ENCODE data around the gene ENPP1. TPM values are rescaled to one million over a fixed set of nuclear protein-coding genes. Genes with fewer than 3 reads are reported as not detected.

ENPP1 gene
- total RNA-seq, 1 donor from 2014 or later: 32.1 TPM

DNA sequence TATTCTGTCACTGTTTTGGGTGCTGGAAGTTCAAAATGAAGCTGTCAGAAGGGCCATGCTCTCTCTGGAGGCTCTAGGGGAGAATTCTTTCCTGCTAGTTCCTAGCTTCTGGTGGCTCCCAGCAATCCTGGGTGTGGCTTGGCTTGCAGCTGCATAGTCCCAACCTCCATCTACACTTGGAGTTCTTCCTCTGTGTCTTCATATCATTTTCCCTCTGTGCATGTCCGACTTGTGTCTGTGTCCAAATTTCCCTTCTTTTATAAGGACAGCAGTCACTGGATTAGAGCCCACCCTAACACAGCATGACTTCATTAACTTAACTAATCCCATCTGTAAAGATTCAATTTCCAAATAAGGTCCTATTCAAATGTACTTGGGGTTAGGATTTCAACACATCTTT lies 23.3 kb upstream of the ENPP1 start:
- no peak for DNase-seq (ENCODE audit: low spot score)

DNA sequence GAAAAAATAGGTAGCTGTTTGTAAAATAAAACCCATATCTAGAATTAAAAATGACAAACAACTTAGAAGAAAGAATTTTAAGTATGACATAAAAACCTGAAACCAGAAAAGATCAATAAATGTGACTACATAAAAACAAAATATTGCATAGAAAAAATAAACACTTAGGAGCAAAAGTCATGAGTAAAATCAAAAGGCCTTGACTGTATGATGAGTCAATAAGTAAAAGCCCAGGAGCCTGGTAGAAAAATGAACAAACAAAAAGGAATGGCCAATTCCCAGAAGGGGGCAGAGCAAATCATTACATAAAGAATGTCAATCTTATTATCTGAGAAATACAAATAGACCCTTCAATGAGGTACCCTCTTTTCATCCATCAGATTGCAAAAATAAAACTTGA lies 20.7 kb upstream of the ENPP1 start:
- no peak for DNase-seq (ENCODE audit: low spot score)

DNA sequence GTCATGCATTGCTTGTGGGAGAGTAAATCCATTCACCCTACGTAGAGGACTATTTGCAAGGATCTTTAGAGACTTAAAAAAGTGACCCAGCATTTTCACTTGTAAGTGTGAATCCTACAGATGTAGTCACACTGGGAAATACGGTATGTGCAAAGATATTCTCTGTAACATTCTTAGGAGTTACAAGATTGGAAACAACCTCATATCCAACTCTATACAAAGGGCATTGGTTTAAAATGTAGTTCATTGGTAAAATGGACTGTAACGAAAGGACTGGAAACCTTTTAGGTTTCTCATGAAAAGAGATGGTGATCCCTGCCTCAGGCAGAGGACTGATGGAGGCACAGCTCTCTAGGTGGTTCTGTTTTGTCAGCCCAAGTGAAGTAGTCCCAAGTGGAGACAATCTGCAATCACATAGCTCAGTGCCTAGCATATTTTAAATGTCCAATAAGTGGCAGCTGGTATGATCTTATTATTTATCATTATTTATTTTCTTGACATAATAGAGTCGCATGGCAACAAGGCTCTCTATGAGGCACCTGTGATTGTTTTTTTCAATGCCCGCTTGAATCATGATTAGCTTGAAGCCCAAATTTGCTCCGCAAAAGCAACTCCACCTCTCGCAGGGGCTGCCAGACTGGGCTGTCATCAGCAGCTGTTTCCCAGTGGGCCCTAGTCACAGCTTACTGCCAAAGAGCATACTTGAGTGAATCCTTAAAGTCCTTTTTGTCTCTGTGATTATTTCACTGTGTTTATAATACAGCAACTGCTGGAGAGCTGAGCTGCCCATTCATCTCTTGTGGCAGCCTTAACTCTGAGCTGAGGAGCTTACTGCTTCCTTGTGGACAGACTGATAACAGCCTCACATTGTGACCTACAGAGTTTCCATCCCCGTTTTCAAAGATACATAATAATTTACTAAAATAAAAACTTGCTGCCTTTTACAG lies 19.8 kb upstream of the ENPP1 start:
- no peak for DNase-seq (ENCODE audit: low spot score)

DNA sequence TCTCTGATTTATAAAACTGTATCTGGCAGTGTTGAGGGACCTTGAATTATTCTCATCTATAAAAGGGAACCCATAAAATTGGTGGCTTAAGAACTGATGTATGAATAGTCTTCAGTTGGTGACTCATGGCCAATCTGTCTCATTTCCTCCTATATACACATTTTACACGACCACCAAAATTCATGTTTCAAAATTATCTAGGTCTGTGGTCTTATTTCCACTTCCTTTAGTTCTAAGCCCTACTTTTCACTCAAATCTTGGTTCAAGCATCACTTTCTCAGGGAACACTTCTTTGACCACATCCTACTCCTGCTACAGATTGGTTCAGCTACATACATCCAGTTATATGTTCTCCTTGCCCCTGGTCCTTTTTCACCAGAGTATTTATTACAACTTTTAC lies 18.6 kb upstream of the ENPP1 start:
- no peak for DNase-seq (ENCODE audit: low spot score)

DNA sequence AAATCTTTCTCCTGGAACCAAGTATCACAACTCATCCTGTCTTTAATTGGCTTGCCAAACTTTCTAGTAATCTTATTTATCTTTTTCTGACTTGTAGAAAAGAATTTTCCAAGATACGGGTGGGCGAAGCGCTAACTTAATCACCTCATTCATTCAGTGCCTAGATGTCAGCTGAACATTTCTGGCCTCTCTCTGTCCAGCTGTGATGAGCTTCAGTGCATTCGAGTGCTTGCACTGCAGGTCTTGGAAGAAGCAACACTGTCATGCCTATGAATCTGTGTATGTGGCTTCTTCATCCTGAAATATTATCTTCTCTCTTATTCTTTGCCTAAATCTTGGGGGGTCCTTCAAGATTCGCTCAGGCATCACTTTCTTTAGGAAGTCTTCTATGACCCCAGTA lies 16.3 kb upstream of the ENPP1 start:
- no peak for DNase-seq (ENCODE audit: low spot score)

DNA sequence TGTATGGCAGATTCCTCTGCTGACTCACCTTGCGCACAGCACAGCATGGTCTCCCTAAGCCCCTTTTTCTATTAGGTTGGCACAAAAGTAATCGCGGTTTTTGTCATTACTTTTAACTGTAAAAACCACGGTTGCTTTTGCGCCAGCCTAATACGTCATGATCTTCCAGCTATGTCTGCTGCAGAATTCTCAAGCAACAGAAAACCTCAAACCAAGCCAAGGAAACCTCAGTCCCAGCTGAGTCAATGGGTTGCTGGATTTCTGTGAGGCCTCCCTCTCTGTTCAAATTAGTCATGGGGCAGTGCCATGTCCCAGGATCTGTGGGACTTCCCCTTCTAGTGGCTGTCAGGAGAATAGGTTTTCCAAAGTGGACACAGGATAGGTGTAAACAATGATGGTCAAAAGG lies 15.7 kb upstream of the ENPP1 start:
- no peak for DNase-seq (ENCODE audit: low spot score)

DNA sequence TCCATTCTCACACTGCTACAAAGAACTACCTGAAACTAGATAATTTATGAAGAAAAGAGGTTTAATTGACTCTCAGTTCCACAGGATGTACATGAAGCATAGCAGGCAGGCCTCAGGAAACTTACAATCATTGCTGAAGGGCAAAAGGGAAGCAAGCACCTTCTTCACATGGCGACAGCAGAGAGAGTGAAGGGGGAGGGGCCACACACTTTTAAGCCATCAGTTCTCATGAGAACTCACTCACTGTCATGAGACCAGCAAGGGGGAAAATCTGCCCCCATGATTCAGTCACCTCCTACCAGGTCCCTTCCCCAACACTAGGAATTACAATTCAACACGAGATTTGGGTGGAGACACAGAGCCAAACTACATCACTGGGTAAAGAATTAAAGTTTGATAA lies 12.5 kb upstream of the ENPP1 start:
- no peak for DNase-seq (ENCODE audit: low spot score)

DNA sequence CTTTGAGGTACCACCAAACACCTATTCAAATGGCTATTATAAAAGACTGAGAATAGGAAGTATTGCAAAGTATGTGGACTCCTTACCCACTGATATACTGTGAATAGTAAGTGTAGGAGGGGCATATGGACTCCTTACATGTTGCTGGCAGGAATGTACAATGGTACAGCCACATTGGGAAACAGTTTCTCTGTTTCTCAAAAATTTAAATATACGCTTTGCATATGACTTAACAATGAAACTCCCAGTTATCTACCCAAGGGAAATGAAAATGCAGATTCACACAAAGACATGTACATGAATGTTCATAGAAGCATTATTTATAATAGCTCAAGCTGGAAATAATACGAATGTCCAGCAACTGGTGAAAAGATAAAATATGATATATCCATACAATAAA lies 5.5 kb upstream of the ENPP1 start:
- DNase-seq (ENCODE audit: low spot score): no peak

DNA sequence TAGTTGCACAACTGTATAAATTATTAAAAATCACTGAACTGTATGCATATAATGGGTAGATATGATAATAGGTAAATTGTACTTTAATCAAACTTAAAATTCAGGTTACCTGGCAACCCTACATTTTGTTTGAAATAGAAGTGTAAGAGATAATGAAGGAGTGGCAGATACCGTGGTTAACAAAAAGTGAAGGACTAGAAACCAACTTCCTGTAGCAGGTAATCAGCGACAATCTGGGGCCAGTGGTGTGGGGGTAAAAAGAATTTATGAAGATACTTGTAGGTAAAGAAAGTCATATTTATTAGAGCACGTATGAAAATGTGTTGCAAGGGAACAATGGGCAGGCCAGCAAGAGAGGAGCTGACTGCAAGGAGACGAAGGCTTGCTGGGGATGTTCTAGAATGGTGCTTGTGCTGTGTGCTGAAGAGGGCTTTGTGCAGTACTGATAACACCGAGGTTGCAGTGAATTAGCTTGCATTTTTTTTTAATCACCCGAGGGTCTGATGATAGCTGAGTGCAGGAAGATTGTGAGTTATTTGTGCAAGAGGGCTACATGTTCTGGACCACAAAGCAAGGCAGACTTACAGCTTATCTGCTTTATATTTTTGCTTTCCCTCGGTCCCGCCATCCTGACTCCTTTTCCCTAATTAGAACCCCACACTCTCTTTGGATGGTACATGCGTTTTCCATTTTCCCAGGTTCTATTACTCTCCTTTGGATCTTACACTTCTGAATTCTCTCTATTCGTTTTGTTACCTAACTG lies 4.6 kb upstream of the ENPP1 start:
- no peak for DNase-seq (ENCODE audit: low spot score)

DNA sequence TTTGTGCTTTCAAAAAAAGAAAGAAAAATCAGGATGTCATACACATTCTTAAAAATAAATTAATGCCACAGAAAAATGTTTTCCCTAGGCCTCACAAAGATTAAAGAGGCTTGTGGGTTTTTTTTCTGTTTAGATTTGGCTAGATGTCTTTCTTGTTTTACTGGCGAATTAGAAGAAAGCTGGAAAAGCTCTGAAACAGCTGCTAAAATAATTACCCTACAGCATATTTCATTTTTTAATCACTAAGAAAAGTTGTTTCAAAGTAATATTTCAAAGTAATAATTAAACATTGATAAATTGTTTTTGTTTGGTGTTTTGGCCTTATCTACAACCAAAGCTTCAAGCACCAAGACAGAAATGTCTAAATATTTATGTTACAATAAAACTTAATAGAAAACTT lies 3.7 kb upstream of the ENPP1 start:
- DNase-seq (ENCODE audit: low spot score): no peak

DNA sequence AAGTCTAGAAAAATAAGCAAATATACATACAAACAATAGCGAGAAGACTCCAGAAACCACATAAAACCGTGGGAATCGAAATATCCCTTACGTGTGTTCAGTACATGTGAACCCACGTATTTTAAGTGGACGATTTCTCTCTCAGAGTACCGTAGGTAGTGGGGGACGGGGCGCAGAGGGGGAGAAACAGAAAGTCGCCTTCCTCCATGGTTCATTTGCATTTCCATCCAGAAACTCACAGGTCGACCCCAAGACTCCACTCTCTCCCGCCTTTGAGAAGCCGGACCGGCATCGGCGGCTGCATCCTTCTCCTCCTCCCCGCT lies 538 bp upstream of the ENPP1 start:
- no peak for DNase-seq (ENCODE audit: low spot score)

DNA sequence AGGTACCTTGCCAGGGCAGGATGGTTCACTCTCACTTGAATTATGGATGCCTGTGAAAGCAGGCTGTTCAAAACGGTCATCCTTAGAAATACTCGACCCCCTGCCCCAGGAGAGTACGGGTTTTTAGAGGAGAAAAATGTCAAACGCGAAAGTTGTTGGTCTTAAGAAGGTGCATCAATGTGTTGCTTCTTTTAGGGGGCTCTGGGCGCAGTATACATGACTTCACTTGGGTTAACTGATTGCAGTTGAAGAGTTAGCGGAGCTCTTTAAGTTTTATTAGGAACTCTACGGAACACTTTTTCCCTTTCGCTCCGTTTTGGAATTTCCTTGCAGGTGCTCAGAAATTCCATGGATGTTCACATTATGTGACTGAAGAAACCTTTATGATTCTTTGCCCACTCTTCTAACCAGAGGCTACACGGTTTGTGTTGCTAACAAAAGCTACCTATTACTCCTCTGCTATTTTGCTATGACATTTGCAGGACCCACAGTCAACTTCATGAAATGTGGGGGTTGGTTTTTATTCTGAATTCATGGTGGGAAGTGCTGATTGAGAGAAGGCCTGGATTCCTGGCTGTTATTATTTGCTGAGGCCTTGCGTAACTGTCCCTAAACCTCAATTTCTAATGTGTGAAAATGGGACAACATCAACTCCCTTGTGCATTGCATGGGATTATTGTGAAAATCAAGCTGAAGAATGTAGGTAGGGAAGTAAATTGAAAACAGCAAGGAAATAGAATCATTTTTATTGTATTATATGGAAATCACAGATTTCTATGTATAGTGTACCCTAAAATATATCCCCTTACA lies 845 bp downstream of the ENPP1 start:
- no peak for DNase-seq (ENCODE audit: low spot score)

DNA sequence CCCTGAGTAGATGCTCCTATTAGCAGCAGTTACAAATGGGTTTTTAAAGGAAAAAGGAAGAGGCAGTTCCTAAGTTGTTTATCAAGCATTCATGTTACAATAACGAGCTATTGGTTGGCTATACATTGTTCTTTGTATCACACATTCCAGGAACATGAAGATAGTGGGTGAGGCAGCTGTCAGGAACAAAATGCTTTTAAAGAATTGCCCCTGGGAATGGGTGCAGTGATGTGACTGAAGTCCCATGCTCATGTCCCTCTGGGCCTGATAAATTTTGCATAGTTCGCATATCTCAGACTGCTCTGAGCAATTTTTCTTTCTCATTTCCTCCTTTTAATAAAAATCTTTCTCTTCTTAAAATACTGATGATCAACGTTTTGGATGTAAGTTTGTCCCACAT lies 3.7 kb downstream of the ENPP1 start:
- DNase-seq (ENCODE audit: low spot score): no peak

DNA sequence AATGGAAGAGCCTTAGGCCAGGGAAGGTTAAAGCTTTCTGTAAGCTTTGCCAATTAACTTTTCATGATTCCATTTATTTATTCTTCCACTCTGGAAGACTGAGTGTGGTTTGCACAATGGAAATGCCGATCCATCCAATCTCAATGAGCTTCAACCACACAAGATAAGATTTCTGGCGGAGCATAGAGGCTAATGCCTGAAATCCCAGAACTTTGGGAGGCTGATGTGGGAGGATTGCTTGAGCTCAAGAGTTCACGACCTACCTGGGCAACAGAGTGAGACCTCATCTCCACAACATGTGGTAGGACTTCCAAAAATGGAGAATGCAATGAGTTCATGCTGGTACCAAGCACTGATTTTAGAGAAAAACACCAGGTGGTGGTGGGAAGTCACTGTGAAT lies 6.2 kb downstream of the ENPP1 start:
- DNase-seq (ENCODE audit: low spot score): no peak

DNA sequence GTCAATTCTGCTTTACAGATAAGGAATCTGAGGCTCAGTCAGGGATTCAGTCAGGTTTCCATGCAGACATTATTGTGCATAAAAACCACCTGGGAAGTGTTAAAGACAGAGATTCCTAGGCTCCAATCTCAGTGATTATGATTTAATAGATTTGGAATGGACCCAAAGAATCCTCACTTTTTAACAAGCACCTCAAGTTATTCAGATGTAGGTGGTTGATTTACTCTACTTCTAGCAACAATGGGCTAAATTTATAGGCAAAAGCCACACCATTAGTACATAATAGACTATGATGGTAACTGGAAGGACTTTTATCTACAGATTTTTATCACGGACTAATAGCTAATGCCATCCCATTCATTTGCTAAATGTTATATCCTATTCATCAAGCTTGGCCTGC lies 9.0 kb downstream of the ENPP1 start:
- DNase-seq (ENCODE audit: low spot score): no peak

DNA sequence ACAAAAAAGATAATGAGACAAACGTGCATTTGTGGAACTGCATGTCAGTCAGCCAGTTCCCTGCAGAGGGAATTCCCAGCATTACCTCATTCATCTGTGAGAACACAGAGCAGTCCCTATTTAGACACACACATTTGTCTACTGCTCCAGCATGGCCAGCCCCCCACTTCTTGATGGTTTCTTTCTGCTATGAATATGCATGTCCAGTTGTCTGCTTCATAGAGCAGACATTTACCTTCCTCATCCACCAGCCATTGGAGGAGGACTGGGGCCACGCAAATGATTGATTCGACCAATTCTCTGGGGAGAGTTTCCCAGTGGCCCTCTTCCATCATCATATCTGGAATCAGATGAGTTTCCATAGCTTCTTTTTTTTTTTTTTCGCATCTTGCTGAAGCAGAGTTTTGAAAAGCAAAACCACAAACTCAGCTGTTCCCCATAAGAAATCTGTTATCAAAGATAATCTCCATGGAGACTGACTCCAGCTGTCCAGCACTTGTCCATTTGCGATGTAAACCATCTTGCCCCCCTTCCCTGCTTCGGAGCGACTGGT lies 11.8 kb downstream of the ENPP1 start:
- no peak for DNase-seq (ENCODE audit: low spot score)

DNA sequence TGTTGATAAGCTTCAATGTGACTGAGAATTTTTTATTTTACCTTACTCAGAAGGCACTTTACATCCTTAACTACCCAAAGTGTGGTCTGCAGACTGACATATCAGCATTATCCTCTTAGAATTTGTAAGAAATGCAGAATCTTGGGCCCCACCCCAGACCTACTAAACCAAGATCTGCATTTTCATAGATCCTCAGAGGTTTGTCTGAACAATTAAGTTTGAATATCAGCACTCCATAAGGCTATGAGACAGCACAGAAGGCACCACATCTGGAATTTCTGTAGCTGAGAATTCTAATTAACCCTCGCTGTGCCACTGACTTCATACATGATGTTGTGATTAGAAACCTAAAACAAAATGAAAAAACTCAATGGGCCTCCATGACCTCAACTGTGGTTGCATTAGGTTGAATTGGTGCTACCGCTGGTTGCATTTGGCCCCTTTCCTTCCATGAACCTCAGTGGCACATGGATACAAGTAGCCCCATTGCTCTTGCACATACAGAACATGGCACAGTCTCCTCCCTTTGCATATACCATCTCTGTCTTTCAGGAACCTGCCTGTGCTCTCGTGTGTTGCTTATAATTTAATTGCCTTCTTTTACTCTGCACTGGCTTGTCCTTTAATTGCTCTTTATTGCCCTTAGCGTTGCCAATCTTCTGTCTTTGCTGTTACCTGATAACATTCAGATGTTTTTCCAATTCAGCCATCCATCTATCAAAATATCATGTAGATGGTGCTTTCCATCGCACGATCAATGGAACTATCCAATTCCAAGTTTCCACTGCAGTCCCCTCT lies 13.4 kb downstream of the ENPP1 start:
- DNase-seq (ENCODE audit: low spot score): no peak

DNA sequence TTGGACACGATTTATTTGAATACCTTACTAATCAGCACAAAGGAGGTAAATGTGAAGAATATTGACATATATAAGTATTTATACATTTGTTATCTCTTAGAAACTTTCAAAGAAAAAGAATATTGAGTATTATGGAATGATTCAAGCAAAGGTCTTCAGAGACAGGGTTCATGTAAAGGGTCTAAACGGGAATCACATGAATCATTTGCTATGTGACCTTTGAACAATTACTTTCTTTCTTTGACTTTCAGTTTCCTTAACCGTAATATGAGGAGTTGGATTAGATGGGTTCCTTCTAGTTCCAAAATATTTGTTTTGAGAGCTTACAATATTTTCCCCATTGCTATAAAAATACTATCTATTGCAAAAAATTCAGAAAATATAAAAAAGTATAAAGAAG lies 14.3 kb downstream of the ENPP1 start:
- DNase-seq (ENCODE audit: low spot score): no peak

DNA sequence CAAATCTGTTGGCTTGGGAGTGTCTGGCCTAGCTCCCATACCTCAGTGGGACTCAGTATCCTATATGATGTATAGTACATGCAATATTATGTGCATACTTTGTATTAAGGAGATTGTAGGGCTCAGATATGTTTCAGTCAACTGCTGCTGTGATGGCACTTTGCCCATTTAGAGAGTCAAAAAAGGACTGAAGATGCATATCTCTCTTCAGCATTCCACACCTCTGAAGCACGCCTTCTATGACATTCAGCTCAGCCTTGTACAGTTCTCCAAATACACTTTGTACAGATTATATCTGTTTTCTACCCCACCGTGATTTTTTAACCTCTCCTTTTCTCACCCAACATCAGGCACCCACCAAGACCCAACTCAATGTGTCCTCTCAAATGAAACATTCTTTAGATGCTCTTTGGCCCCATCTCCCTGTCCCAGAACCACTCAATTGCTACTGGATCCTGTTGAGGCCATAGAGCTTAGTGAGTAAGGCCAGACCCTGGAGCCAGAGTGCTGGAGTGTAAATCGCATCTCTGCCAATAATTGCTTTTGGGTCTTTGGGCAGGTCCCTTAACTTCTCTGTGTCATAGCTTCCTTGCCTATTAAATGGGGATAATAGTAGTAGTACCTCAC lies 15.6 kb downstream of the ENPP1 start:
- no peak for DNase-seq (ENCODE audit: low spot score)

DNA sequence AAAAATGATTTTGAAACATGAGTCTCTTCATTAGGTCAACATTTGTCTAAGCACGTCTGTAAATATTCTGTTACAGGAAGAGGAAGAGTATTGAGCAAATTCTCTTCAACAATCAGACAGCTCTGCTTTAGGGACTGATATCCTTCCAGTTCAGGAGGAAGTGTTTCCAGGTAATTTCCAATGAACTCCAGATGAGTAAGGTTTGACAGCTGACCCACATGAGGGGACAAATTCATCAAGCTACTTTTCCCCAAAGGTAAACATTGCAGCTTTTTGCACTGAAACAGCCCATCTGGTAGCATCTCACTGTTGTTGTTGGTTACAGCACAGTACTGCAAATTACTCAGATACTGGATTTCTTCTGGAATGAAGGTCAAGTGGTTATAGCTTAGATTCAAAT lies 18.1 kb downstream of the ENPP1 start:
- no peak for DNase-seq (ENCODE audit: low spot score)

All from mesenteric fat pad (tissue), 1 donor.